ENCODE data around the gene VPS35L. TPM values are rescaled to one million over a fixed set of nuclear protein-coding genes. Genes with fewer than 3 reads are reported as not detected.

The VPS35L gene, protein sequence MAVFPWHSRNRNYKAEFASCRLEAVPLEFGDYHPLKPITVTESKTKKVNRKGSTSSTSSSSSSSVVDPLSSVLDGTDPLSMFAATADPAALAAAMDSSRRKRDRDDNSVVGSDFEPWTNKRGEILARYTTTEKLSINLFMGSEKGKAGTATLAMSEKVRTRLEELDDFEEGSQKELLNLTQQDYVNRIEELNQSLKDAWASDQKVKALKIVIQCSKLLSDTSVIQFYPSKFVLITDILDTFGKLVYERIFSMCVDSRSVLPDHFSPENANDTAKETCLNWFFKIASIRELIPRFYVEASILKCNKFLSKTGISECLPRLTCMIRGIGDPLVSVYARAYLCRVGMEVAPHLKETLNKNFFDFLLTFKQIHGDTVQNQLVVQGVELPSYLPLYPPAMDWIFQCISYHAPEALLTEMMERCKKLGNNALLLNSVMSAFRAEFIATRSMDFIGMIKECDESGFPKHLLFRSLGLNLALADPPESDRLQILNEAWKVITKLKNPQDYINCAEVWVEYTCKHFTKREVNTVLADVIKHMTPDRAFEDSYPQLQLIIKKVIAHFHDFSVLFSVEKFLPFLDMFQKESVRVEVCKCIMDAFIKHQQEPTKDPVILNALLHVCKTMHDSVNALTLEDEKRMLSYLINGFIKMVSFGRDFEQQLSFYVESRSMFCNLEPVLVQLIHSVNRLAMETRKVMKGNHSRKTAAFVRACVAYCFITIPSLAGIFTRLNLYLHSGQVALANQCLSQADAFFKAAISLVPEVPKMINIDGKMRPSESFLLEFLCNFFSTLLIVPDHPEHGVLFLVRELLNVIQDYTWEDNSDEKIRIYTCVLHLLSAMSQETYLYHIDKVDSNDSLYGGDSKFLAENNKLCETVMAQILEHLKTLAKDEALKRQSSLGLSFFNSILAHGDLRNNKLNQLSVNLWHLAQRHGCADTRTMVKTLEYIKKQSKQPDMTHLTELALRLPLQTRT
- polyA plus RNA-seq = 27.4 and 51.9 TPM in 2 replicates

DNA sequence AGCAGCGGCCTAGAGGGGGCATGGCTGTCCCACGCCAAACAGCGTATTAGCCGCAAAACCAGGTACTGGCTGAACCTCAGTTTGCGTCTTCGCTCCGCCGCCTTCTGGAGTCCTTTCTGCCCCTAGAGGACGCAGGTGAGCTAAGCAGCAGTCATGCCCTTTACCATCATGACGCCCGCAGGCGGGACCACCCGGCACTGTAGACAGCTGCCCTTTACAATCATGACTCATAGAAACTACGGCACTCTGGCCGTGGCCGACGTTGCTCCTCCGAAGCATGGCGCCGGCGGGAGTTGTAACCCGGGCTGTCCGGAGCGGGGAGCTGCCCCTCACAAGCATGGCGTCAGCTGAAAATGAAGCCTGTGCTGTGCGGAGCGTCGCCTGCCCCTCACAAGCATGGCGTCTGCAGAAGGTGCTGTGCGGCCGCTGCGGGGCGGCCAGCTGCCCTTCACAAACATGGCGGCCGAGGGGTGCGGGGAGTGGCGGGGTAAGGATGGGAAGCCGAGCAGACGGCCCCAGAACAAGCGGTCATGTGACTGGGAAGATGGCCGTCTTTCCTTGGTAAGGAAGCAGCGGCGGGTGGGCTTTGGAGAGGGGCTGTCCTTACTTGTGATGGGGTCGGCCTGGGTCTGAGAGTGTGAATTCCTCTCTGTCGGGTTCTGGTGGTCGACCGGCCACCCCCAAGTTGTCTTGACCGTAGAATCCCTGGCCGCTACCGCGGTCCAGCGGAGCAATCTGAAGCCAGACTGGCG, at the start of gene VPS35L:
Gene VPS35L, plus strand, starts transcription at position 518 of the 752 bp plus-strand sequence. Its CDS starts 27 bp downstream, at position 545.

DNA sequence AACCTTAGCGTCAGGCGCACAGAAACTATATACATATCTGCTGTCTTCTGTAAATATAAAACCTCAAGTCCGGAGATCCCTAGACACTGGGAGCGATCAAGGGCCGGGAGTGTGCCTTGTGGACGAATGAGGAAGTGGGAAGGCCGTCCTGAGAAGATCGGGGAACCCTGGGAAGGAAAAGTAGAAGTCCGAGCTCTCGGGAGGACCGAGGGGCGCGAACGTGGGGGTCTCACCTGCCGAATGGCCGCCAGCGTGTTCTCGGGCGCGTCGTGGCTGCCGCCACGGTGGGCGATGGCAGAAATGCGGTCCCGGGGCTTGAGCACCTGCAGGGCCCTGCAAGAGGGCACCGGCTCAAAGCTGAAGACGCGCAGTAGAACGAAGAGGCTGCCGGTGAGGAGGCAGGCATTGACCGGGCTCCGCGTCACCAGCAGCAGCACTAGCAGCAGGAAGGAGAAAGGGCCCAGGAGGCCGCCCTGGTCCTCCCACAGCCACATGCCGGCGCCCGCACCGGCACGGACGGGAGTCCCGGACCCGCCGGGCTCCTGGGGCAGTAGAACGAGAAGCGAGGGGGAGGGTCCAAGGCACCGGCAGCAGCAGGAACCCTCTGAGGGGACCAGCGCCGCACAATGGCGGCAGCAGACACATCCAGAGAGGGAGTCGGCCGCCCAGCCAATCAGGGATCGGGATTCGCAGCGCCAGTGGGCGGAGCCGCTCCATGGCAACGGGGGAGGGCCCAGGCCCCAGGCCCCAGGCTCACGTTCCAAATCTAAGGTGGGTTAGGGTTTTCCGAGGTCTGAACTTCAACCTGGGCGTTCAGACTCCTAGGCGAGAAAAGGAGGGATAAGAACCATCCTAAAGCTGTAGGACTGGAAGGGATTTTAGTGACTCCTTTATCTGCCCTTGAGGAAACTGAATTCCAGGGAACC, 33.8 kb upstream of the VPS35L start, which contains the start of gene GDE1:
Gene GDE1, minus strand, starts transcription at position 628 of the 926 bp plus-strand sequence. Its CDS starts 134 bp downstream, at position 494.

DNA sequence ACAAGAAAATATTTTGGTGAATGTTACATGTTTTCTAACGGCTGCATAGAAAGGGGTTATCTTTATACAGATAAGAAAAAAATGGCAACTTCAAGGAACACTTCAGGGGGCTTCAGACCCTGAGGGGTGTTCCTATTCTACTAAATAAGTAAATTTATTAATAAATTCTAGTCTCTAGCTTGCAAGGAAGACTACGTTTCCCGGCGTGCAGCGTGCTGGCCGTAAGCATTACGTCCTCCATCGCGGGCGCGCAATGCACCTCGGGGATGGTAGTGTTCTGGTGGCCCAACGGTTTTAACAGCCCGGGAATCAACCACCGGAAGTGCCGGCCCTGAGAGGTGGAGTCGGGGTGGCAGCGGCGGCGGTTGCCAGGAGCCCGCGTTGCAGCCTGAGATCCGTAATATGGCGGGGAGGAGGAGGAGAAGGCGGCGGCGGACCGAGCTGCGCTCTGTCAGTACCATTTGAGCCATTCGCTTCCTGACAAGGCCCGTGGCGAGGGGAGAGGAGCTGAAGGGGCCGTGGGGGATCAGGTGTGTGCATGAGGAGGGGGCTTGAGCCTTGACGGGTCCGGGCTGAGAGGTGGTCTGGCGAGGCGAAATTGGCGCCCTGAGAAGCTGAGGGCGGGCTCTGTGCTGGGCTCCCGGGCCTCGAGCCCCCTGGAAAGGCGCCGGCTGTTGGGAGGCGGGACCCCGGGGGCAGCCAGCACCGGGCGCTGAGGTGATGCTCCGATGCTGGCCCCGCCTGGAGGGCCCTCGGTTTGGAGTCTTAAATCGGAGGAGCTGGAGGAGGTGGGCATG, 31.7 kb upstream of the VPS35L start, which contains the start of gene CCP110:
Gene CCP110, plus strand, starts transcription at position 384 of the 797 bp plus-strand sequence. CDS start 3,940 bp downstream, outside the sequence.

DNA sequence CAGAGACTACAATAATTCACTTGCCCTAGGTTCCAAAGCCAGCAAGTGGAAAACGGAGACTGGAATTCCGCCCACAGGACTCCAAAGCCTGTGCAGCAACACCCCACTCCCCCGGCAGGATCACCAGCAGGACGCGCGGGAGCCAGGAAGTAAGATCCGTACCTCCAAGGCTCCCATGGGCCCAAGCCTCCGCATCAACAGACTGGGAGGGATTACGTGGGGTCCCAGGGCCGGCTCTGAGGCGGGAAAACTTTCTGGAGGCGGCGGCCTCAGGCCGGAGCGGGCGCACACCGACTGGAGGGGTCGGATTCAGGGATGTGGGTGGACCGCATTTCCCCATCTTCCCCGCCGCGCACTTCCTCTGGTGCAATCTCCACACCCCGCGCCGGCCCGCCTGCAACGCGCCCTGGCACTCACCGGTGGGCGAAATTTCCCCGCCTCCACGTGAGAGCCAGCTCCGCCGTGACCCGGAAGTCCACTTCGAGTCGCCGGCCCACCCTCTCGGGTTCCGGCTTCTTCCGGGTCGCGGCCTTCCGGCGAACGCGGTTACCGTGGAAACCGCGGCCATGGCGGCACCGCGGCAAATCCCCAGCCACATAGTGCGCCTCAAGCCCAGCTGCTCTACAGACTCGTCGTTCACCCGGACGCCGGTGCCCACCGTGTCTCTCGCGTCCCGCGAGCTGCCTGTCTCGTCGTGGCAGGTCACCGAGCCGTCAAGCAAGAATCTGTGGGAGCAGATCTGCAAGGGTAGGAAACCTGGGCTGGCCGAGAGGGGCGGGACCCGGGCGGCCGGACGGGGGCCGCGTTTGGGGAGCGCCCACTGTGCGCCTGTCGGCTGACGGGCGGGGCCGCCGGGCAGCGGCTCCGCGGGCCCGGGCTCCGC, 162.5 kb downstream of the VPS35L start, which contains the start of the genes IQCK and KNOP1:
Gene IQCK, plus strand, starts transcription at position 531 of the 883 bp plus-strand sequence. Its CDS starts 36 bp downstream, at position 567.
Gene KNOP1, minus strand, starts transcription at position 487 of the 883 bp plus-strand sequence. CDS start 3,192 bp downstream, outside the sequence.

Other genes with a start within 250 kb of the VPS35L start
- gene TMC5, start 137.8 kb upstream of the VPS35L start, polyA plus RNA-seq = not detected in 2 replicates
- 142 and 151 TPM in 2 replicates for gene GDE1, start 33.6 kb upstream of the VPS35L start, polyA plus RNA-seq
- 18.2 and 23.0 TPM in 2 replicates for gene CCP110, start 31.8 kb upstream of the VPS35L start, polyA plus RNA-seq
- gene KNOP1, start 162.5 kb downstream of the VPS35L start, polyA plus RNA-seq = 31.2 and 43.8 TPM in 2 replicates
- 183 and 236 TPM in 2 replicates for gene IQCK, start 162.6 kb downstream of the VPS35L start, polyA plus RNA-seq